Activated CD4-positive, alpha-beta T cell treated with anti-CD3 and anti-CD28 coated beads, Interleukin-2, Interleukin-4, amounts not matched to agents 100 ng/mL and 50 ng/mL, durations not matched to agents 16 hours and 8 hours (primary cell): ENCODE results near the gene NOS3.
A peak's percentile ranks its signal among the peaks of the same experiment; 100 is the strongest.
"Not testable (repeated sequence)": the region's sequence is repeated elsewhere in the genome, so short reads cannot be mapped to it uniquely, and the experiment has no call there.

Experiments used
- DNase-seq: peaks from one replicate; pipeline ENCODE4 v3.0.0-alpha.2; 2020; ENCODE audit warnings: low spot score

The NOS3 gene

DNA sequence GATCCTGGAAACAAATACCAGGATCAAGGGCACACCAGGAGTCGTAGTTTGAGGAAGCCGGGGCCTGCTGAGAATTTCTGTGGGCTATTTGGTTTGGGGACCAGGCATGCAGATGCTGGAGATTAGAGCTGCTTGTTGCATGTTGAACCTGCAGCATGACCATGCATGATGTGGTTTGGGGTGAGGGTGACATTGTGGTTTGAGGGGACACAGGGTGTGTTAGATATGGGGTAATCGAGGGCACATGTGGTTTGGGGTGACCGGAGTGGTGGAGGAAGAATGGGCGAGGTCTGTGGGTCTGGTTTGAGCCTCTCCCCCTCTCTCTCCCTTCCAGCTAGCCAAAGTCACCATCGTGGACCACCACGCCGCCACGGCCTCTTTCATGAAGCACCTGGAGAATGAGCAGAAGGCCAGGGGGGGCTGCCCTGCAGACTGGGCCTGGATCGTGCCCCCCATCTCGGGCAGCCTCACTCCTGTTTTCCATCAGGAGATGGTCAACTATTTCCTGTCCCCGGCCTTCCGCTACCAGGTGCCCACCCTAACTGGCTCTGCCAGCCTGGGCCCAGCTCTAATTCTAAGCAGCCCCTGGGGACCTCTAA lies 10.2 kb downstream of the NOS3 start:
- no peak for DNase-seq

DNA sequence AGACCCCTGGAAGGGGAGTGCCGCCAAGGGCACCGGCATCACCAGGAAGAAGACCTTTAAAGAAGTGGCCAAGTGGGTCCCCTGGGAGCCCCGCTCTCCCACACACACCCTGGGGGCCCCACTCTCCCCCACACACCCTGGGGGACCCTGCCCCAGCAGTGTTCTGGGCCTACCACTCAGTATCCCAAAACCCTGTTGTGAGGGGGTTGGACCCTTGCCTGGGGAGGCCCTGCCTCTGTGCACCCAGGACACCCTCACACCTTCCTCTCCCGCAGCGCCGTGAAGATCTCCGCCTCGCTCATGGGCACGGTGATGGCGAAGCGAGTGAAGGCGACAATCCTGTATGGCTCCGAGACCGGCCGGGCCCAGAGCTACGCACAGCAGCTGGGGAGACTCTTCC lies 10.7 kb downstream of the NOS3 start:
- no peak for DNase-seq

DNA sequence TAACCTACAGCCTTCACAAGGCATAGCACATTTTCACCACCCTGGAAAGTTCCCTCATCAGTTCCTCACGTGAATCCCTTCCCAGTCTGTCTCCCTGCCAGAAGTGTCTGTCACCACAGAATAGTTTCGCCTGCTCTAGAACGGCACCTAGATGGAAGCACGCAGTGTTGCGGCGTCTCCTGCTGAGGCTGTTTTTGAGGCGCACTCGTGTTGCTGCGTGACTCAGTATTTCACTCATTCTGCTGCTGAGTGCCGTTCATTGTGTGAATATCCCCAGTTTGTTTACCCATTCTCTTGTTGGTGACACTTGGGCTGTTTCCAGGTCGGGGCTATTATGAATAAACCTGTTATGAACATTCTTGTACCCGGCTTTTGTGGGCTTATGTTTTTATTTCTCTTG lies 12.8 kb downstream of the NOS3 start:
- DNase-seq, result no peak

DNA sequence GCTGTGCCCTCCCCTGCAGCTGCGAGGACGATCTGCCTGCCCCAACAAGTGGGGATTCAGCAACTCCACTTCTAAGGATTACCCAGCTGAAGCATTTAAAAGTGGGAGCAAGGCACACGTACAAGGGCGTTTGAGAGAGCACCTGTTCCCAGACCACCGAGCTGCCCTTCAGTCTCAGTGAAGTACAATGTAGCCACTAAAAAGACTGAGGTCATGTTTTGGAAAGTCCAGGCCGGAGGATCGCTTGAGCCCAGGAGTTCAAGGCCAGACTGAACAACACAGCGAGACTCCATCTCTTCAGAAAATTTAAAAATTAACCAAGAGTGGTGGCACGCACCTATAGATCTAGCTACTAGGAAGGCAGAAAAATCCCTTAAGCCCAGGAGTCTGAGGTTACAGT lies 14.7 kb downstream of the NOS3 start:
- no peak for DNase-seq

DNA sequence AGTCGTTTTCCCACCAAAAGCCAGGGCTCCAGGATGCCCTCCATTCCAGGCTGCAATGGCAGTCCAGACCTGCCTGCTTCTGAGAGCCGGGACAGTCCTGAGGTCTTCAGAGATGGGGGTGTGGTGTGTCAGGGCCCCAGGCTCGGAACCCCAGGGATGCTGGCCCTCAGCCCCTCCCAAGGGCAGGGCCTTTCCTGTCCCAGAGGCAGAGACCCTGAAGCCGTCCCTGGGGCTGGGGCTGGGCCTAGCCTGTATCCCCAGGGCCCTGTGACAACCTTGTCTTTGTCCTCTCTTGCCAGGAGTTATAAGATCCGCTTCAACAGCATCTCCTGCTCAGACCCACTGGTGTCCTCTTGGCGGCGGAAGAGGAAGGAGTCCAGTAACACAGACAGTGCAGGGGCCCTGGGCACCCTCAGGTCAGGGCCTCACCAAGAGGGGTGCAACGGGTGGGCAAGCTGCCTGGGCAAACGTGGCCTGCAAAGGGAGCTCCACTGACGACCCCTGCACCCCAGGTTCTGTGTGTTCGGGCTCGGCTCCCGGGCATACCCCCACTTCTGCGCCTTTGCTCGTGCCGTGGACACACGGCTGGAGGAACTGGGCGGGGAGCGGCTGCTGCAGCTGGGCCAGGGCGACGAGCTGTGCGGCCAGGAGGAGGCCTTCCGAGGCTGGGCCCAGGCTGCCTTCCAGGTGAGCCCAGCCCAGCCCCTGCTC lies 15.9 kb downstream of the NOS3 start:
- no peak for DNase-seq

DNA sequence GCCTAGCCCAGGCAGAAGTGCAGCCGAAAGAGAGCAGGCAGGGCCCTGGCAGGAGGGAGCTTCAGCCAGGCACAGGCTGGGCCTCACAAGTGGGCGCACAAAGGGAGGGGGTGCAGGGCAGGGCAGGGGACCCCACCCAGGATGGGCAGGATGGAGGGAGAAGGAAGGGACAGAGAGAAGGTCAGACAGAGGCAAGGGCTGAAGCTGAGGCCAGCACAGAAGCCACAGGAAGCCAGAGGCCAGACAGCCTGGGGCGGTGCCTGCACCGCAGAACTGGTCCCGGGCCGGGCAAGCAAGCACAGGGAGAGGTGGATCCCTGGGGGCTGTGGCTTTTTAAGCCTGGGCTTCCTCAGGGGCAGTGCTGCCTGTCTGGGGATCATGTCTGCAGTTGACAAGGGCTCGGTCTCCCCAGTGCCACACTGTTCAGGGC lies 16.7 kb downstream of the NOS3 start:
- no peak for DNase-seq

DNA sequence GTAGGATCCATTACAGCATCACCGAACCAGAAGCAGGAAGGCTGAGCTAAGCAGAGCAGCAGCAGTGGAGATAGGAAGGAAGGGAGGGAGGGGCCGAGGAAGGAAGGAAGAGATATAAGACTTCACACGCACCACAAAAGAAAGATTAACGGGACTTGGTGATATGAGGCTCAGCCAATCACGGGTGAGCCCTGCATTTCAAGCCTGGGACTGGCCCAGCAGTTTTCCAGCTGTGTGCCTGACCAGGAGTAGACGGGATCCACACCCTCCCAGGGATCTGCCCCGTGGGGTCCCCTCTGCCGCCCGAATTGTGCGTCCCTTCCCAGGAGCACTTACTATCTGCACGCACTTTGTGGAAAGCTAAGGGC lies 17.3 kb downstream of the NOS3 start:
- DNase-seq, result peak; percentile 49

DNA sequence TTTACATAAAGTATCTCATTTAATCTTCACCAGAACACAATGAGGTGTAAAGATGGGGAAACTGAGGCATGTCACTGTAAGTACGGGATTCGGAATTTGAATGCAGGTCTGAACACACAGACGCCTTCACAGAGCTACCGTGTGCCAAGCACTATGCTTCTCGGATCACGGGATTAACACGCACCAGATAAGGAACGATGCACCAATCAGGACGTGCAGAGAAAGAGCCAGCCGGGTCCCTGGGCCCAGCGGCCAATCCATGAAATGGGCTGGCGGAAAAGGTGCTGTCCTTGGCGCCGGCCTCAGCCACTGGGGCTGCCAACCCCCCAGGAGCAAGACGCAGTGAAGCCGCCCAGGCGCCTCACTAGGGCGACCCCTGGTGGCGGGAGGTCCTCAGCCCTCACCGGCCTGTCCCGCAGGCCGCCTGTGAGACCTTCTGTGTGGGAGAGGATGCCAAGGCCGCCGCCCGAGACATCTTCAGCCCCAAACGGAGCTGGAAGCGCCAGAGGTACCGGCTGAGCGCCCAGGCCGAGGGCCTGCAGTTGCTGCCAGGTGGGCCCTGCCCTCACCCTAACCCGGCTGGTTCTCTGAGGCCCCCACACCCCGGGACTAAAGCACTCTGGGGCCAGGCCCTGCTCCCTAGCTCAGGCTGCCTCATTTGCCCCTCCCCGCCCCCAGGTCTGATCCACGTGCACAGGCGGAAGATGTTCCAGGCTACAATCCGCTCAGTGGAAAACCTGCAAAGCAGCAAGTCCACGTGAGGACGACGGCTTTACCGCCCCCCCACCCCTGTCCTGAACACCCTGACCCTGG lies 17.9 kb downstream of the NOS3 start:
- DNase-seq, result peak; percentile 93

DNA sequence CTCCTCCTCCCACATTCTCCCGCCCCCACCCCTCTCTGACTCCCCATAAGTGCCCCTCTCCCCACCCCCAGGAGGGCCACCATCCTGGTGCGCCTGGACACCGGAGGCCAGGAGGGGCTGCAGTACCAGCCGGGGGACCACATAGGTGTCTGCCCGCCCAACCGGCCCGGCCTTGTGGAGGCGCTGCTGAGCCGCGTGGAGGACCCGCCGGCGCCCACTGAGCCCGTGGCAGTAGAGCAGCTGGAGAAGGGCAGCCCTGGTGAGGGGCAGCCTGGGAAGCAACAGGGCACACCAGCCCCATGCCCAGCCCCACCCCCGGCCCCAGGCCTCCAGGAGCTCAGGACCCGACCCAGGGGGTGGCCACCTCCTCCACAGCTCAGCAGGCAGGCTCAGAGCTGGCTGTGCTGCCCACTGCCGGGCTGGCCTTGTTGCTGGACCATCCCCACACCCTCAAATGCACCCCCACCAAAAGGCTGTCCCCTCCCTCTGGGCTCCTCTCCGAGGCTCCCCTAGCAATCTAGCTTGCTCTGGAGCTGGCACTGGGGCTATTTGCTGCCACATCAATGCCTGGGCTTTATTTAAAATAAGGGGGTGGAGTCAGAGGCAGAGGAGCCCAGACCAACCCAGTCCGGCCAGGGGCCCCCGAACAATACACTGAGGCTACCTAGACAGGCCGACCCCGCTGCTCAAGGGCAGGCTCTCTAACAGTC lies 18.7 kb downstream of the NOS3 start:
- no peak for DNase-seq

DNA sequence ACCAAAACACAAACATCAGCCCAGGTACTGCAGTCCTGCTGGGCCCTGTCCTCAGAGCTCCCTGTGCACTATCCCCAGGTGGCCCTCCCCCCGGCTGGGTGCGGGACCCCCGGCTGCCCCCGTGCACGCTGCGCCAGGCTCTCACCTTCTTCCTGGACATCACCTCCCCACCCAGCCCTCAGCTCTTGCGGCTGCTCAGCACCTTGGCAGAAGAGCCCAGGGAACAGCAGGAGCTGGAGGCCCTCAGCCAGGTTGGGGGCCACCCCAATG lies 19.2 kb downstream of the NOS3 start:
- no peak for DNase-seq

DNA sequence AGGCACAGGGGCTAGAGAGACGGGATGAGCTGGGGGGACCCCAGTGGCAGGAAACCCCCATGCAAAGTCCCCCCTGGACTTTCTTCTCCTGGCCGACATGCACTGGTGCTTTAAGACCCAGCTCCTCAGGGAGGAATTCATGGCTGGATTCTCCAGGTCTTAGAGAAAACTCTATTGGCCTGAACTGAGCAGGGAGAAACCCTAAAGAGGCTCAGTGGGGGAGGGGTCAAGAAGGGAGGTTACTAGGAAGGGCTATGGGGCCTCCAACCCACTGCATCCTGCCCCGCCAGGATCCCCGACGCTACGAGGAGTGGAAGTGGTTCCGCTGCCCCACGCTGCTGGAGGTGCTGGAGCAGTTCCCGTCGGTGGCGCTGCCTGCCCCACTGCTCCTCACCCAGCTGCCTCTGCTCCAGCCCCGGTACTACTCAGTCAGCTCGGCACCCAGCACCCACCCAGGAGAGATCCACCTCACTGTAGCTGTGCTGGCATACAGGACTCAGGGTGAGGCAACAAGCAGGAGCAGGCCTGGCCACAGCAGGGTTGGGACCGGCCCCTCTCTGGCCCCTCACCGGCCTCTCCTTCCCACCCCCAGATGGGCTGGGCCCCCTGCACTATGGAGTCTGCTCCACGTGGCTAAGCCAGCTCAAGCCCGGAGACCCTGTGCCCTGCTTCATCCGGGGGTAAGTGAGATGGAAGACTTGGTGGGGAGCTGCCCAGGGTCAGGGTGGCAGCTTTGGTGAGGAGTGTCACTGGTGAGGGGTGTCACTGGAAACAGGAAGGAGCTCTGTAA lies 19.7 kb downstream of the NOS3 start:
- DNase-seq, result peak; percentile 50

DNA sequence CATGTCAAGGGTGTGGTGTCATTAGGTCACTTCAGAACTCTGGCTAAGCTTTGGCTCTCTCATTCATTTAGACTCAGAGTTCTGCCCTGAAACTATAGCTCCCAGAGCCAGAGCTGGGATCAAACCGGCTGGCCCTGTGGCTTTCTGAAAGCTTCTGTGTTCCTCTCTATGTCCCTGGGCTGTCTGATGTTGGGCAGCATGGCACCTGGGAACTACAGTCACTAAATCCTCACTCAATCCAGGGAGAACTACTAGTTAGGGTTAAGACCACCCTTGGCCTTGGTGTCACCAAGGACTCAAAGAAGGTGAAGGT lies 20.2 kb downstream of the NOS3 start:
- DNase-seq, result no peak

DNA sequence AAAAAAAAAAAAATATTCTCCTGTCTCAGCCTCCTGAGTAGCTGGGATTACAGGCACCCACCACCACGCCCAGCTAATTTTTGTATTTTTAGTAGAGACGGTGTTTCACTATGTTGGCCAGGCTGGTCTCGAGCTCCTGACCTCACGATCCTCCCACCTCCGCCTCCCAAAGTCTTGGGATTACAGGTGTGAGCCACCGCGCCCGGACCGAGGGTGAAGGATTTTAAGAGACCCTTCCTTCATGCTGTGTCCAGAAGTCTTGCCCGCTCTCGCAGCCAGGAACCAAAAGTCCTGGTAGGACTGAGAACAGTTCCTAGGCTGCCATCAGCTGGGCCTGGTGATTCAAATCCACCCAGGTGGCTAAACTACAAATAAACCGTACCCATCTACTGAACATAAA lies 20.8 kb downstream of the NOS3 start:
- not testable (repeated sequence) for DNase-seq

DNA sequence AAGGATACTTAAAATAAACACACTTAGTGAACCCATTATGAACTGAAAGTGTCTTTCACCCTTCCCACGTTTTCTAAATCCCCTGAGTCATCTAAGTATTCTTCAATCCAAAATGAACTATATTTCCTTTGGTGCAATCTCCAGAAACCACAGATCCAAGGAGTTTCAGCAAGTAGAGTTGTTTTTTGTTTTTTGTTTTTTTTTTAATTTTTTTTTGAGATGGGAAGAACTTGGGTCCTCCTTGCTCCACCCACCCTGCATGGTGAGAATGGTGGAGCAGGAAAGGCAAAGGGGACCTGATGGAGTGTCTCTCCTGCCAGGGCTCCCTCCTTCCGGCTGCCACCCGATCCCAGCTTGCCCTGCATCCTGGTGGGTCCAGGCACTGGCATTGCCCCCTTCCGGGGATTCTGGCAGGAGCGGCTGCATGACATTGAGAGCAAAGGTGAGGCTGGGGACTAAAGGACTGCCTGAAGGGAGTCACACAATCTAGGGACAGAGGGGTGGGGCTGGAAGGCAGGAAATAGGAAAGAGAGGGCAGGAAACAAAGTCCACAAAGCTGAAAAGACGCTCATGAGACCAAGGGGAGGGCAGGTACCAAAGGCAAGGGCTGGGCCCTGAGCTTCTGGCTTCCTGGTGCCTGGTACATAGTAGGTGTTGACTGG lies 21.3 kb downstream of the NOS3 start:
- no peak for DNase-seq

DNA sequence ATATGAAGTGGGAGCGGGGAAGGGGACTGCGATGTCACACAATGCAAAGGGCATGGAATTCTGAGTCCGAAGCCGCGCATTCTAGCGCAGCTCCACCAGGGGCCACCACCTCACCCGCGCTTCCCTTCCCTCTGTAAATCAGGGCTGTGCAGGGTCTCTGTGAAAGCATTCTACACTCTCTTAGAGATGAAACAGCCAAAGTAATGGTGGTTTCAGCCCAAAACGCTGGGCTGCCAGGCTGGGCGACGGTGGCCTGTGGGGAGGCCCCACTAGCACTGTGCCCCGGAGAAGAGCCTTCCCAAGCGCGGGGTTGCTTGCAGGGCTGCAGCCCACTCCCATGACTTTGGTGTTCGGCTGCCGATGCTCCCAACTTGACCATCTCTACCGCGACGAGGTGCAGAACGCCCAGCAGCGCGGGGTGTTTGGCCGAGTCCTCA lies 22.1 kb downstream of the NOS3 start:
- DNase-seq, result no peak

DNA sequence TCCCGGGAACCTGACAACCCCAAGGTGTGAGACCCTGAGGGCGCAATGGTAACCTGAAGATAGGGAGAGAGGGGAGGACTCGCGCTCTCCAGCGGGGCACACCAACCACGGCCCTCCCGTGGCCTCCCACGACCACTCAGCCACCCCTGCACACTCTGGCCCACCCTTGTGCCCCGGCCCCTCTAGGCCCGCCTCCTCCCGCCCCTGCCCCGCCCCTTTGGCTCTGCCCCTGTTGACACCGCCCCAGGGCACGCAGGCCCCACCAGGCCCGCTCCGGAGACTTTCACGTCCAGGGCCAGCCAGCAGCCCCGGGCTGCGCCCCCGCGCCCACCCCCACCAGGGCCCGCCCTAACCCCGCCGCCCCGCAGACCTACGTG lies 22.5 kb downstream of the NOS3 start:
- no peak for DNase-seq

DNA sequence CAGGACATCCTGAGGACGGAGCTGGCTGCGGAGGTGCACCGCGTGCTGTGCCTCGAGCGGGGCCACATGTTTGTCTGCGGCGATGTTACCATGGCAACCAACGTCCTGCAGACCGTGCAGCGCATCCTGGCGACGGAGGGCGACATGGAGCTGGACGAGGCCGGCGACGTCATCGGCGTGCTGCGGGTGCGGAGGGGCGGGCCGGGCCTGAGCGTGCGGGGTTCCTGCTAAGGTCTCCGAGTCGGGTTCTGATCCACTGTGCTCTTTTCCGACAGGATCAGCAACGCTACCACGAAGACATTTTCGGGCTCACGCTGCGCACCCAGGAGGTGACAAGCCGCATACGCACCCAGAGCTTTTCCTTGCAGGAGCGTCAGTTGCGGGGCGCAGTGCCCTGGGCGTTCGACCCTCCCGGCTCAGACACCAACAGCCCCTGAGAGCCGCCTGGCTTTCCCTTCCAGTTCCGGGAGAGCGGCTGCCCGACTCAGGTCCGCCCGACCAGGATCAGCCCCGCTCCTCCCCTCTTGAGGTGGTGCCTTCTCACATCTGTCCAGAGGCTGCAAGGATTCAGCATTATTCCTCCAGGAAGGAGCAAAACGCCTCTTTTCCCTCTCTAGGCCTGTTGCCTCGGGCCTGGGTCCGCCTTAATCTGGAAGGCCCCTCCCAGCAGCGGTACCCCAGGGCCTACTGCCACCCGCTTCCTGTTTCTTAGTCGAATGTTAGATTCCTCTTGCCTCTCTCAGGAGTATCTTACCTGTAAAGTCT lies 23.1 kb downstream of the NOS3 start:
- DNase-seq, result peak; percentile 92

DNA sequence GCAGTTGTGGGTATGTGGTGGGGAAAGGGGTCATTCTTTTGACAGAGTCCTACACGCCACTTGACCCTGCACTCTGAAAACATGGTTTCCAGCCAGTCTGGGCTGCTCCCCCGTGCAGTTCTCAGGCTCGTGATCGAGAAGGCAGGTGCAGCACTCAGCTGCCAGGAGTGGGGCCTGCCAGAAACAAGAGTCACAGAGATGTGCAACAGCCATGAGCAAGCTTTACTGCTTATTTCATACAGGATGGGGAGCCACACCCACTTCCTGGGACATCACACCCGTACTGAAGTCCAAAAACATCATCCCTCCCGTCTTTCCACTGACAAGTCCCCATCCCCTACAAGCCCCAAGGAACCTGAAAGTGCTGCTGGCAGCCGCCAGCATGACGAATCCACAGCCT lies 24.1 kb downstream of the NOS3 start:
- no peak for DNase-seq

DNA sequence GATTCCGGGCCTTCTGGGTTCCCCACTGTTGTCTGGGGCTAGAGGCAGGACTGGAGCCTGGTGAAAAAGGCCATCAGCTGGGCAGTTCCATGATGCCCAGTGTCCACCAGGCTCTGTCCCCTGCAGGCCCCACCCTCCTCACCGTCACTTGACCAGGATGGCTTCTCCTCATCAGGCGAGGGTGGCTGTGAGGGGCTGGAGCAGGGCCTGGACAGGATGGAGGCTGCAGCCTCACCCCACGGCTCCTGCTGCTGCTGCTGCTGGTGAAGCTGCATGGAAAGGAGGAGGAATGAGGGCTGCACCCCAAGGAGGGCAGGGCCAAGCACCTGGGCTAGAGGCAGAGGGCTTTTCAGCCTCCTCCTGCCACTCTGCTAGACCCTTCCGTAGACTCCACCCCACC lies 25.1 kb downstream of the NOS3 start:
- no peak for DNase-seq

DNA sequence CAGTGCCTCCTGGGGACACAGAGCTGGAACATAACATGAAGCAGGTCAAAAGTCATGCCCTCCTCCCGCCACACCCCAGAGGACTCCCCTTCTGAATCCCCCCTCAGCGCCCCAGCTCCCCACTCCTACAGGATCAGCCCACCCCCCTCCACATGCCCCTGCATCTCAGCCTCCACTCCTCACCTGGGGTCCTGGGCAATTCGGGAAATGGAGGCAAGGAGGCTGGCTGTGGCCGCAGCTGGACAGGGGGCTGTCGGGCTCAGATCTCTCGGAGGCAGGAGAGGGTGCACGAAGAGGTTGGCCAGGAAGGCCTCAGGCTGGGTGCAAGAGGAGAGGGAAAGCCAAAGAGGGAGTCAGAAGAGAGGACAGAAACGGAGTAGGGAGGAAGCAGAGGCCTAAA lies 25.7 kb downstream of the NOS3 start:
- DNase-seq, result no peak

DNA sequence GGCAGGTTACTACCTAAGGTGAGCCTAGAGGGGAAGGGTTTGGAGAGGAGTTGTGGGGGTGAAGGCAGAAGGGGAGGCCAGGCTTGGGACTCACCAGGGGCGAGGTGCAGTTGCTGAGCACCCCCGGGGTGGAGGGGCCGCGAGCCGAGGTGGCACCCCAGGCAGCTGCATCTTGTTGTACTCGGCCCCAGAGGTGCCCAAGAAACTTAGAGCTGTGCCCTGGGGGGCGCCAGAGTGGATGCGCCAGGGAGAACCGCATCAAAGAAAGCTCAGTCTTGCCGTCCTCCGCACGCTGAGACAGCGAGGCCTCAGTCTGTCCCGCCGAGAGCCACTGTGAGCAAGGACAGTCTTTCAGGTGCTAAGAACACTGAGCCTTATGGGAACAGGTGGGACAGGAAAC lies 26.1 kb downstream of the NOS3 start:
- DNase-seq, result no peak
